ENCODE results near the gene TRAF4. TPM values are rescaled to one million over a fixed set of nuclear protein-coding genes. Genes with fewer than 3 reads are reported as not detected.

Gene TRAF4
- total RNA-seq, 1 donor from 2014 or later, result 73.3 TPM

DNA sequence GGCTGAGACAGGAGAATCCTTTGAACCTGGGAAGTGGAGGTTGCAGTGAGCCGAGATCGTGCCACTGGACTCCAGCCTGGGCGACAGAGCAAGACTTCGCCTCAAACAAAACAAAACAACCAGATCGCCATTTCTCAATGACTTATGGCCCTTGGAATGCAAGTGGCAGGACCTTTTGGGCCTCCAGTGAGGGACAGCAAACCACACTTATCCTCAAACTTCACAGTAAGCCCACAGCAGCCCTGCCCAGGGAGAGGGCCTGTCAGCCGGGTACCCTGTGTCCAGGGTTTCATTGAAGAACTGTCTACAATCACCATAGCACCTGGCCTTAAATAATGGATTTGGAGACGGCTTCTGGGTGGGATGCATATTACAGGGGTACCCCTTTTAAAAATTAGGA lies 11.7 kb downstream of the TRAF4 start:
- peaks cover 14% of the 10 kb centered on the region for H3K36me3 Mint-ChIP-seq (ENCODE audit: low read depth)
- H3K27me3 Mint-ChIP-seq (ENCODE audit: low read depth), result no peaks in the 10 kb centered on the region
- H3K27ac Mint-ChIP-seq (ENCODE audit: unreplicated experiment), result no peak overlapping the region
- H3K9me3 Mint-ChIP-seq (ENCODE audit: low read depth), result no peaks in the 10 kb centered on the region
- TF ChIP-seq, protein P1, sequence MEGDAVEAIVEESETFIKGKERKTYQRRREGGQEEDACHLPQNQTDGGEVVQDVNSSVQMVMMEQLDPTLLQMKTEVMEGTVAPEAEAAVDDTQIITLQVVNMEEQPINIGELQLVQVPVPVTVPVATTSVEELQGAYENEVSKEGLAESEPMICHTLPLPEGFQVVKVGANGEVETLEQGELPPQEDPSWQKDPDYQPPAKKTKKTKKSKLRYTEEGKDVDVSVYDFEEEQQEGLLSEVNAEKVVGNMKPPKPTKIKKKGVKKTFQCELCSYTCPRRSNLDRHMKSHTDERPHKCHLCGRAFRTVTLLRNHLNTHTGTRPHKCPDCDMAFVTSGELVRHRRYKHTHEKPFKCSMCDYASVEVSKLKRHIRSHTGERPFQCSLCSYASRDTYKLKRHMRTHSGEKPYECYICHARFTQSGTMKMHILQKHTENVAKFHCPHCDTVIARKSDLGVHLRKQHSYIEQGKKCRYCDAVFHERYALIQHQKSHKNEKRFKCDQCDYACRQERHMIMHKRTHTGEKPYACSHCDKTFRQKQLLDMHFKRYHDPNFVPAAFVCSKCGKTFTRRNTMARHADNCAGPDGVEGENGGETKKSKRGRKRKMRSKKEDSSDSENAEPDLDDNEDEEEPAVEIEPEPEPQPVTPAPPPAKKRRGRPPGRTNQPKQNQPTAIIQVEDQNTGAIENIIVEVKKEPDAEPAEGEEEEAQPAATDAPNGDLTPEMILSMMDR (IDR thresholded peaks at IDR 0.05), result no peak
- no peak for DNase-seq (ENCODE audit: low spot score)
- no peak overlapping the region for H3K4me3 Mint-ChIP-seq (ENCODE audit: unreplicated experiment)
- peaks cover 6% of the 10 kb centered on the region for H3K4me1 Mint-ChIP-seq (ENCODE audit: low read depth)

GRCh38 chr17:28756049-28756804 lies 12.4 kb downstream of the TRAF4 start:
- H3K9me3 Mint-ChIP-seq (ENCODE audit: low read depth), result no peaks in the 10 kb centered on the region
- no peak overlapping the region for H3K4me3 Mint-ChIP-seq (ENCODE audit: unreplicated experiment)
- H3K27me3 Mint-ChIP-seq (ENCODE audit: low read depth), result no peaks in the 10 kb centered on the region
- peaks cover 13% of the 10 kb centered on the region for H3K4me1 Mint-ChIP-seq (ENCODE audit: low read depth)
- peaks cover 14% of the 10 kb centered on the region for H3K36me3 Mint-ChIP-seq (ENCODE audit: low read depth)
- TF ChIP-seq, protein P1 (IDR thresholded peaks at IDR 0.05), result no peak
- peak overlapping the region; percentile 59 for H3K27ac Mint-ChIP-seq (ENCODE audit: unreplicated experiment)
- DNase-seq (ENCODE audit: low spot score), result no peak

- no peaks in the 10 kb centered on the region for H3K9me3 Mint-ChIP-seq (ENCODE audit: low read depth)
- H3K27me3 Mint-ChIP-seq (ENCODE audit: low read depth), result no peaks in the 10 kb centered on the region
- H3K27ac Mint-ChIP-seq (ENCODE audit: unreplicated experiment), result no peak overlapping the region
- TF ChIP-seq, protein P1 (IDR thresholded peaks at IDR 0.05), result no peak
- H3K4me3 Mint-ChIP-seq (ENCODE audit: unreplicated experiment), result no peak overlapping the region
- peaks cover 15% of the 10 kb centered on the region for H3K4me1 Mint-ChIP-seq (ENCODE audit: low read depth)
- no peak for DNase-seq (ENCODE audit: low spot score)
- H3K36me3 Mint-ChIP-seq (ENCODE audit: low read depth), result peaks cover 14% of the 10 kb centered on the region
Measured at GRCh38 chr17:28758411-28759121, 14.8 kb downstream of the TRAF4 start.

GRCh38 chr17:28759256-28759865 lies 15.6 kb downstream of the TRAF4 start:
- Mint-ChIP-seq H3K27ac (ENCODE audit: unreplicated experiment) (no peak overlapping the region), H3K36me3 (ENCODE audit: low read depth) (peaks cover 16% of the 10 kb centered on the region), H3K4me3 (ENCODE audit: unreplicated experiment) (no peak overlapping the region), H3K4me1 (ENCODE audit: low read depth) (peaks cover 17% of the 10 kb centered on the region), H3K27me3 (ENCODE audit: low read depth) (no peaks in the 10 kb centered on the region), H3K9me3 (ENCODE audit: low read depth) (no peaks in the 10 kb centered on the region)
- TF ChIP-seq, protein P1 (IDR thresholded peaks at IDR 0.05), result no peak
- DNase-seq (ENCODE audit: low spot score), result no peak
